Lung (tissue), 12 donors: Measurements from ENCODE around the gene CAPN1. TPM values are rescaled to one million over a fixed set of nuclear protein-coding genes. Genes with fewer than 3 reads are reported as not detected.

Source experiments
- ATAC-seq: fragments of 200-7000 bp; cut with Tn5 transposase; one replicate; pipeline ENCODE4 v1.9.1; 2020; ENCODE audit warnings: moderate number of reproducible peaks; ENCODE audit not compliant: insufficient read depth, low FRiP score
- DNase-seq, 3 donors: peaks; one replicate each; pipeline ENCODE4 v3.0.0-alpha.2; 2013 to 2017
- H3K27ac ChIP-seq, 2 donors: one replicate each; pipeline ENCODE4 v1.5.1; 2013; ENCODE audit warnings: mild to moderate bottlenecking in 2 of 2, moderate library complexity in 2 of 2, control low read depth in 1 of 2, inconsistent platforms in 1 of 2, low read depth in 1 of 2, low read length in 1 of 2
- H3K27me3 ChIP-seq, 3 donors: one replicate each; pipeline ENCODE4 v1.5.1; 2013; ENCODE audit warnings: low read length in 2 of 3; ENCODE audit not compliant: control insufficient read depth in 3 of 3, insufficient read depth in 3 of 3
- H3K36me3 ChIP-seq, 4 donors: one replicate each; pipeline ENCODE4 v1.5.1; 2013; ENCODE audit warnings: low read length in 4 of 4, mild to moderate bottlenecking in 1 of 4, moderate library complexity in 1 of 4; ENCODE audit not compliant: control insufficient read depth in 4 of 4, insufficient read depth in 4 of 4
- H3K4me1 ChIP-seq, 5 donors: one replicate each; pipeline ENCODE4 v1.5.1; 2013; ENCODE audit warnings: low read length in 5 of 5, mild to moderate bottlenecking in 2 of 5, moderate library complexity in 1 of 5; ENCODE audit not compliant: control insufficient read depth in 5 of 5, insufficient read depth in 5 of 5
- H3K4me3 ChIP-seq: one replicate; pipeline ENCODE4 v1.5.1; 2013; ENCODE audit warnings: mild to moderate bottlenecking, control low read depth, moderate library complexity
- H3K9ac ChIP-seq, 2 donors: one replicate each; pipeline ENCODE4 v1.5.1; 2013; ENCODE audit warnings: low read length in 2 of 2, control low read depth in 1 of 2; ENCODE audit not compliant: insufficient read depth in 1 of 2
- H3K9me3 ChIP-seq, 4 donors: one replicate each; pipeline ENCODE4 v1.5.1; 2013; ENCODE audit warnings: low read length in 3 of 4, mild to moderate bottlenecking in 1 of 4, moderate library complexity in 1 of 4; ENCODE audit not compliant: control insufficient read depth in 4 of 4, insufficient read depth in 3 of 4
- CTCF ChIP-seq: IDR thresholded peaks from 2 replicates; pipeline ENCODE4 v1.5.1; 2012; ENCODE audit warnings: mild to moderate bottlenecking; ENCODE audit errors: control extremely low read depth, extremely low read depth
- WGBS, 2 donors: extraction: QIAGEN DNeasy Blood & Tissue Kit; methylation state at CpG; one replicate each; pipeline ENCODE4 v1.1.7; 2013; 5-methylcytosine and 5-hydroxymethylcytosine counted together
- polyA plus RNA-seq, 2 donors: library from polyadenylated mRNA; stranded (reverse); fragments of 200-250 nt; gene quantifications; one replicate each; pipeline ENCODE4 v1.2.1, GENCODE V29; 2013
- total RNA-seq, 2 donors: library from RNA; depleted of rRNA in 1 of 2; stranded (reverse); fragments of >200 nt in 1 of 2; gene quantifications; one replicate each; pipeline ENCODE4 v1.2.1, GENCODE V29; 2014 to 2021
- donor health status: control.
- donor health status: control.
- donor health status: Bipolar disorder and iron deficiency.
- donor health status: healthy.
- donor health status: DM: yes; HTN: yes; CAD: no.

CAPN1 gene
- total and polyA plus RNA-seq, 4 donors = 106 to 265 (median 136) TPM

- no peaks in the 10 kb centered on the region for H3K9me3 ChIP-seq
- TF ChIP-seq CTCF = no peak
- 82 to 84% methylated on average over 29 of the region's 29 CpGs for WGBS, 2 donors
- no peak for DNase-seq
- peaks cover 4 to 44% (median 15%) of the 10 kb centered on the region in 4 donors for H3K36me3 ChIP-seq
- ATAC-seq = no peak
- H3K4me1 ChIP-seq = peaks cover 0 to 5% (median 0%) of the 10 kb centered on the region in 5 donors
- H3K27ac ChIP-seq = no peak overlapping the region
- H3K9ac ChIP-seq = no peak overlapping the region
- no peaks in the 10 kb centered on the region for H3K27me3 ChIP-seq
- no peak overlapping the region for H3K4me3 ChIP-seq
Measured at GRCh38 chr11:65211293-65212105, 29.8 kb downstream of the CAPN1 start.

- no peak for TF ChIP-seq CTCF
- Histone ChIP-seq H3K9me3 (no peaks in the 10 kb centered on the region), H3K27me3 (no peaks in the 10 kb centered on the region), H3K9ac (no peak overlapping the region), H3K4me3 (no peak overlapping the region), H3K27ac (no peak overlapping the region), H3K4me1 (peaks cover 0 to 5% (median 0%) of the 10 kb centered on the region in 5 donors), H3K36me3 (peaks cover 0 to 39% (median 11%) of the 10 kb centered on the region in 4 donors)
- 48 to 71% methylated on average over 13 of the region's 13 CpGs for WGBS, 2 donors
- DNase-seq (no peak), ATAC-seq (no peak)
Measured at GRCh38 chr11:65212226-65212801, 30.6 kb downstream of the CAPN1 start.

- H3K9me3 ChIP-seq = no peaks in the 10 kb centered on the region
- DNase-seq = peak in 1 of 3 donors; percentile 4
- peaks cover 0 to 5% (median 0%) of the 10 kb centered on the region in 5 donors for H3K4me1 ChIP-seq
- H3K27ac ChIP-seq = no peak overlapping the region
- ATAC-seq = no peak
- no peak overlapping the region for H3K4me3 ChIP-seq
- WGBS, 2 donors = 24 to 47% methylated on average over 25 to 26 of the region's 26 CpGs
- no peak overlapping the region for H3K9ac ChIP-seq
- no peaks in the 10 kb centered on the region for H3K27me3 ChIP-seq
- TF ChIP-seq CTCF = no peak
- H3K36me3 ChIP-seq = peaks cover 0 to 30% (median 9%) of the 10 kb centered on the region in 4 donors
Measured at GRCh38 chr11:65213322-65214211, 31.8 kb downstream of the CAPN1 start.
